ENCODE measurements around the gene C5. TPM values are rescaled to one million over a fixed set of nuclear protein-coding genes. Genes with fewer than 3 reads are reported as not detected.
A peak's percentile ranks its signal among the peaks of the same experiment; 100 is the strongest.

Gene C5
- total RNA-seq, 2 donors from 2014 or later, result 3.5 to 11.1 TPM

- Histone ChIP-seq H3K4me1 (replicated peaks) (no peaks in the 10 kb centered on the region), H3K36me3 (no peaks in the 10 kb centered on the region), H3K27me3 (replicated peaks; ENCODE audit: insufficient read depth) (no peaks in the 10 kb centered on the region), H3K4me3 (no peak within 1 kb of the TSS), H3K27ac (peak within 1 kb of the TSS in 1 of 2 donors; percentile 45), H3K9me3 (no peaks in the 10 kb centered on the region)
- TF ChIP-seq, protein P1, sequence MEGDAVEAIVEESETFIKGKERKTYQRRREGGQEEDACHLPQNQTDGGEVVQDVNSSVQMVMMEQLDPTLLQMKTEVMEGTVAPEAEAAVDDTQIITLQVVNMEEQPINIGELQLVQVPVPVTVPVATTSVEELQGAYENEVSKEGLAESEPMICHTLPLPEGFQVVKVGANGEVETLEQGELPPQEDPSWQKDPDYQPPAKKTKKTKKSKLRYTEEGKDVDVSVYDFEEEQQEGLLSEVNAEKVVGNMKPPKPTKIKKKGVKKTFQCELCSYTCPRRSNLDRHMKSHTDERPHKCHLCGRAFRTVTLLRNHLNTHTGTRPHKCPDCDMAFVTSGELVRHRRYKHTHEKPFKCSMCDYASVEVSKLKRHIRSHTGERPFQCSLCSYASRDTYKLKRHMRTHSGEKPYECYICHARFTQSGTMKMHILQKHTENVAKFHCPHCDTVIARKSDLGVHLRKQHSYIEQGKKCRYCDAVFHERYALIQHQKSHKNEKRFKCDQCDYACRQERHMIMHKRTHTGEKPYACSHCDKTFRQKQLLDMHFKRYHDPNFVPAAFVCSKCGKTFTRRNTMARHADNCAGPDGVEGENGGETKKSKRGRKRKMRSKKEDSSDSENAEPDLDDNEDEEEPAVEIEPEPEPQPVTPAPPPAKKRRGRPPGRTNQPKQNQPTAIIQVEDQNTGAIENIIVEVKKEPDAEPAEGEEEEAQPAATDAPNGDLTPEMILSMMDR (IDR thresholded peaks at IDR 0.05), result no peak
- TF ChIP-seq POLR2AphosphoS5 (IDR thresholded peaks at IDR 0.05) (no peak), POLR2A (IDR thresholded peaks at IDR 0.05) (no peak)
- intact Hi-C loops (cut with DNase I), result loop anchor here (10.0 kb wide), 2 partner anchors 212 to 358 kb away; partner anchors contain the start of gene MEGF9
- 81% methylated on average over 6 of the region's 6 CpGs for WGBS
- DNase-seq (ENCODE audit: low spot score), result no peak
Measured at GRCh38 chr9:120926397-120926928, 123.6 kb downstream of the C5 start, which contains the start of gene TRAF1. TRAF1 (minus strand) TSS chr9:120926796; CDS start chr9:120926075, 721 bp downstream.

- intact Hi-C loops (cut with DNase I), result loop anchor here (10.0 kb wide), 2 partner anchors 211 to 359 kb away; partner anchors contain the start of gene MEGF9
- WGBS, result 68% methylated on average over 13 of the region's 13 CpGs
- TF ChIP-seq POLR2AphosphoS5 (IDR thresholded peaks at IDR 0.05) (no peak), POLR2A (IDR thresholded peaks at IDR 0.05) (no peak)
- TF ChIP-seq, protein P1 (IDR thresholded peaks at IDR 0.05), result no peak
- Histone ChIP-seq H3K4me1 (replicated peaks) (no peaks in the 10 kb centered on the region), H3K36me3 (no peaks in the 10 kb centered on the region), H3K9me3 (no peaks in the 10 kb centered on the region), H3K4me3 (no peak overlapping the region), H3K27ac (peak overlapping the region in 1 of 2 donors; percentile 45), H3K27me3 (replicated peaks; ENCODE audit: insufficient read depth) (no peaks in the 10 kb centered on the region)
- no peak for DNase-seq (ENCODE audit: low spot score)
Measured at GRCh38 chr9:120925535-120926396, 124.3 kb downstream of the C5 start.

DNA sequence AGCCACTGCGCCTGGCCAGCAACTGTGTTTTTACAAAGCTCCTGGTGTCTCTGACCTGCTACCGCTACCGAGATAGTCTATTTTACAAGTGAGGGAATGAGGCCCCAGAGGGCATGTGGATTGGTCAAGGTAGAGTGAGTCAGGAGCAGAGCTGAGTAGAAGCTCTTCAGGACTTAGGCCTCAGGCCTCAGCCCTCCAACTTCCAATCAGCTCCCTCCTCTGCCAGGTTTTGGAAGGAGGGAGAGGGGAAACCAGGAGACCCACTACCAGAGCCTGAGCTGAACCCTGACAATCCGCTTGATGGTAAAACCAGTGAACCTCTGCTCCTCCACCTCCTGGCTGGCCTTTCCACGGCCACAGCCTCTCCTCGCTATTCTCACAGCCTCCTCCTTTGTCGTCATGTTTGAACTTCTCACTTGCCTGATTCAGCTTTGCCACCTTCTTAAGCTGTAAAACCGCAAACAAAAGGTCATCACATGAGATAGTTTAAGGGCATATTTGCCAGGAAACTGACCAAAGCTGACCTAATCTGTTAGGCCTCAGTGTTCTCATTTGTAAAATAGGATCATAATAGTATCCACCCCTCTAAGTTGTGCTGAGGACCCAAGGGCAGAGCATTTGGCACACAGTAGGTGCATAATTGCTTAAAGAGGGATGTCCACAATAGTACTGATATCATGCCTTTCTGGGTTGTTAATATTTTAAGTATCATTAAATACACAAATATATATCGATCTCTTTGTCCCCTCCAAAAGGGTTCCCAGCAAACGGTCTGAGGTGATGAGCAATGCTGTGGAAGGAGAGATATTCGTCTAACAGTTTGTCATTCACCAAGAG, 125.2 kb downstream of the C5 start:
- DNase-seq (ENCODE audit: low spot score), result no peak
- WGBS, result 80% methylated on average over 11 of the region's 11 CpGs
- Histone ChIP-seq H3K27ac (no peak overlapping the region), H3K4me3 (no peak overlapping the region), H3K4me1 (replicated peaks) (no peaks in the 10 kb centered on the region), H3K9me3 (no peaks in the 10 kb centered on the region), H3K27me3 (replicated peaks; ENCODE audit: insufficient read depth) (no peaks in the 10 kb centered on the region), H3K36me3 (no peaks in the 10 kb centered on the region)
- no peak for TF ChIP-seq POLR2AphosphoS5 (IDR thresholded peaks at IDR 0.05)
- TF ChIP-seq, protein P1 (IDR thresholded peaks at IDR 0.05), result no peak
- intact Hi-C loops (cut with DNase I), result loop anchor here (10.0 kb wide), 2 partner anchors 210 to 360 kb away; partner anchors contain the start of gene MEGF9

GRCh38 chr9:120923620-120924328, 126.3 kb downstream of the C5 start:
- intact Hi-C loops (cut with DNase I), result loop anchor here (10.0 kb wide), 2 partner anchors 209 to 361 kb away; partner anchors contain the start of gene MEGF9
- Histone ChIP-seq H3K4me1 (replicated peaks) (no peaks in the 10 kb centered on the region), H3K36me3 (no peaks in the 10 kb centered on the region), H3K27ac (no peak overlapping the region), H3K4me3 (no peak overlapping the region), H3K27me3 (replicated peaks; ENCODE audit: insufficient read depth) (no peaks in the 10 kb centered on the region), H3K9me3 (no peaks in the 10 kb centered on the region)
- TF ChIP-seq POLR2A (IDR thresholded peaks at IDR 0.05) (no peak), POLR2AphosphoS5 (IDR thresholded peaks at IDR 0.05) (no peak)
- TF ChIP-seq, protein P1 (IDR thresholded peaks at IDR 0.05), result no peak
- no peak for DNase-seq (ENCODE audit: low spot score)
- WGBS, result 95% methylated on average over 11 of the region's 11 CpGs
